ENCODE results near the gene BAZ1B.
"Not testable (repeated sequence)": the region's sequence is repeated elsewhere in the genome, so short reads cannot be mapped to it uniquely, and the experiment has no call there.

BAZ1B gene

DNA sequence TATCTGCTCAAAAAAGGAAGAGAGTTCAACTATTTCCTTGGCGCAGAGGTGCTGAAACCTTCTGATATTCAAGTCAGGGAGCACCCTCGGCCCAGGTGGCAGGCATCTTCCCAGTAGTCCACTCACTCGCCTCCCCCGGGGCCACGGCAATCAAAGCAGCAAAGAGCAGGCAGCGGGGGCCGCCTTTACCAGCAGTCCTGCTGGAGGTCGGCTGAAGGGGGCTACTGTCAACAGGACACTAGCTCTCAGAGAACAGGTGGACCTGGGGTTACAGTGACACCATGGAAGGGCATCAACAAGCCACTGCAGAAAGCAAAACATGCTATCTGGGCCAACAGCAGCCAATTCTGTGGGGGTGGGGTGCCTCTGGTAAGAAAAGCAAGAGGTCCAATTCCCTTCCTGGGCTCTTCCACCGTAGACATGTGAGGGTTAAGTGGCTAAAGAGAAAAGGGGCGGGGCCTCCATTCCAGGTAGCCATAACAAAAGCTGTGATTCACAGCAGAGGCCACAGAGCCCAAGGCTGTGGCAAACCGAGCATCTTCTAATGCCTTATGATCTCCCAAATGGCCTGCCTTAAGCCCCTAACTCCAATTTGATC, 79.1 kb downstream of the BAZ1B start:
- no peak for DNase-seq

DNA sequence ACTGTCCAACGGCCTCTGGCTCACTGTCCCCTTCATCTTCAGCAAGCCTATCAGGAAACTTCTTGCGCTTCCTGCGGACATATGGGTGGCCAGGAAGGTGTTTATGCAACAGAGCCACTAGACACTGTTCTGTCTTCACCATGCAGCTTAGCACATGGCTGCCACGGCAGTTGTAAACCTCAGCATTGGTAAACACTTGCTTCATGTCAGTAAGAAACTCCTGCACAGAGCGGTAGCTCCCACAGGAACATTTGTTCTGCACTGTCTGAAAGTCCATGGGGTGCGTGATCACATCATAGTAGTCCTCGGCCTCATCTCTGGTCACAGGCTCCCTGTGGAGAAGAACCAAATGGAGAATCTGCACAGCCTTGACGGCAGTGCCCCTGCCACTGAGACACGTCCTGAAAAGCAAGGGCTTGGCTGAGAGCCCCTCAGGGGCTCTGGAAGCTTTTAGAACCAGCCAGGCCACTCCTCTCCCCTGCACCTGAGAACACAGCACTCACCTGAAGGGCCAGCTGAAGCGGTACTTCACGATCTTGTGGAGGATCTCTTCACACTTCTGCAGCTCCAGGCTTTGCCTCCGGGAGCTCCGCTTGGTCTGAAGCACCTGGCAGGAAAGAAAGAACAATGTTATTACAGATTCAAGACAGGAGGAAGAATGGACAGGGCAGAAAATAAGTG, 79.7 kb downstream of the BAZ1B start:
- no peak for DNase-seq

DNA sequence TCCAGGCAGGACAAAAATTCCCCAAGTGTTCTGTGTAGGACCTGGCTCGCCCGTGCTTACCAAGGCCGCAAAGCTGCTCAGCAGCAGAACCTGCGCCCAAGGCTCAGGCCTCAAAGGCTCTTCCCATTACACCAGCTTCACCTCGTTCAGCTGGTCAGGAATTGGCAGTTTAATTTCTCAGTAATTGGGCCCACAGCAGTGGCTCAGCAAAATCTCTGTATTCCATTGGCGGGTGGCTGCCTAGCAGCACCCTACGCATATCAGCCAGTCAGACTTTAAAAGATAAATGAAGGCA, 82.7 kb downstream of the BAZ1B start:
- no peak for DNase-seq

DNA sequence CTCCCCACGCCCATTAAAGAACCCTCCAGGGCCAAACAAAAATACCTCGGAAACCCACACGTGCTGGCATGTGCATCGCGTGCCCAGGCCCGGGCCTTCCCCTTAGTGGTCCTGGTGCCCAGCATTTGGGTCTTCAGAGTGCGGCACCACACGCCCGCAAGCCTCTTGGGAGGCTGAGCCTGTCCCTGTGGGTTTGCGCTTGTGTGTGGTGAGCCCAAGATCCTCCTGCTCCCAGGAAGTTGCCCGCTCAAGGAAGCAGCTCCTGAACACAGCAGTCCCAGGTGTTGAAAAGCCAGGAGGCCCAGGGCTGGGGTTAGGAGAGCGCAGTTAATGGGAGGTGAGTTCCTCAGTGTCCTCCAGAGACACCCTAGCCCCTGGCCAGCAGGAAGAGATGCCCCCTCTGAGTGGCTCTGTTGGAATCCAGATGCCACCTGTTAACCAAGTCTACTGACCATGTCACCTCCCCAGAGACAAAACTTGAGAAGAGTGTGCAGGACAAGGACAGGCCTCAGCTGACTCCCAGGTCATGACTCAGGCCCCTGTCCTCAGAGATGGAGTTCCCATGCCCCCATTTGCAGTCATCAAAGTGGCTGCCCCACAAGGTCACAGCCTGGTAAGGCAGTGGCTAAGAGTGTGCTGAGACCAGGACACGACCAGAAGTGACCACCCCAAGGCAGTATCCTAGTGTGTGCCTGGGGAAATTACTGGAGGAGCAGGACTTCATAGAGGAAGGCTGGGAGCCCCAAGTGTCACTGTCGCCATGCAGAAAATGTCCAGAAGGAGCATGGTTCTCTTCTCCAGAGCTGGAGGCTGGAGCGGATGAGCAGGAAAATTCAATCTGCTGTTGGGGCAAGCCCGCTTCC, 83.3 kb downstream of the BAZ1B start:
- DNase-seq, result no peak

DNA sequence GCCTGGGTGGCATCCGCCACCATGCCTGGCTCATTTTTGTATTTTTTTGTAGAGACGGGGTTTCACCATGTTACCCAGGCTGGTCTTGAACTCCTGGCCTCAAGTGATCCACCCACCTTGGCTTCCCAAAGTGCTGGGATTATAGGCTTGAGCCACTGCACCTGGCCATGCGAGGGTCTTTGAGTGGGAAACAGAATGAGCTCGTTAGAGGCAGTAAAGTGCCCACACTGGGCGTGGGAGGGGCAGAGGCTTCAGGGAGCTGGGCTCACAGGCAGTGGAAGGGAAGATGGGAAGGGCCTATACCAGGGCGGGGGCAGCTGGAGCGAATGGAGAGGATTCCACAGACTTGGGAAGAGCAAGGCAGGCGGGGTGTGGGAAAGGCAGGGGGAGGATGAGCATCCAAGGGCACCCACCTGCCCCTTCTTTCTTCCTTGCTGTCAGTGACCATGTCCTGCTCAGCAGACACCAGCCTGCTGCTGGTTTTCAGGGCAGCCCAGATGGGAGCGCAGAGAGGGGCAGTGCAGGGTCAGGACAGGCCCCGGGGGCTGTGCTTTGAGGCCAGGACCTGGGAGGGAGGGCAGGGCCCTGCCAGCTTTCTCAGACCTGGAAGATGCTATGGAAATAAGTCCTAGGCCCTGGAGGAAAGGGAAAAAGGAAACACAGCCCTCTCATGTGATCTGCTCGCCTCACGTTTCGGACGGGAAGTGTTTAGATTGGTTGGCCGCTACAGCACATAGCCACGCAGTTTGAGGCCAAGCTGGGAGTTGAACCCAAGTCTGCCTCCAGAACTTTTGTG, 84.3 kb downstream of the BAZ1B start:
- no peak for DNase-seq

DNA sequence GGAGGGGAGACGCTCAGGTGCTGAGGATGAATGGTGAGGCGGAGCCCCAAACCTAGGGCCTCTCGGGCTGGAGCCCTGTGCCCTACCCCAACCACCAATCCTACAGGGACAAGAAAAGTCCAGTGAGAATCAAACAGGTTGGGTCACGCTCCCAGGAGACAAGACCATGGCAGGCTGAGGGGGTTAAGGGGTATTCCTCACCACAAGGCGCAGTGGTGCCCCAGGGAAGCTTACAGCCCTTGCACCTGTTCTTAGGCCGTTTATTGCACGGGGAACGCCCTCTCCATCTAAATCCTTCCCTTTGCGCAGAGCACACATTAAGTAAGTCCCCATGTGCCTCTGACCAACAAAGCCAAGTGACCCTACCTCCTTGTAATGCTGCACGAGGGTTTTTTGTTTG, 85.0 kb downstream of the BAZ1B start:
- no peak for DNase-seq

DNA sequence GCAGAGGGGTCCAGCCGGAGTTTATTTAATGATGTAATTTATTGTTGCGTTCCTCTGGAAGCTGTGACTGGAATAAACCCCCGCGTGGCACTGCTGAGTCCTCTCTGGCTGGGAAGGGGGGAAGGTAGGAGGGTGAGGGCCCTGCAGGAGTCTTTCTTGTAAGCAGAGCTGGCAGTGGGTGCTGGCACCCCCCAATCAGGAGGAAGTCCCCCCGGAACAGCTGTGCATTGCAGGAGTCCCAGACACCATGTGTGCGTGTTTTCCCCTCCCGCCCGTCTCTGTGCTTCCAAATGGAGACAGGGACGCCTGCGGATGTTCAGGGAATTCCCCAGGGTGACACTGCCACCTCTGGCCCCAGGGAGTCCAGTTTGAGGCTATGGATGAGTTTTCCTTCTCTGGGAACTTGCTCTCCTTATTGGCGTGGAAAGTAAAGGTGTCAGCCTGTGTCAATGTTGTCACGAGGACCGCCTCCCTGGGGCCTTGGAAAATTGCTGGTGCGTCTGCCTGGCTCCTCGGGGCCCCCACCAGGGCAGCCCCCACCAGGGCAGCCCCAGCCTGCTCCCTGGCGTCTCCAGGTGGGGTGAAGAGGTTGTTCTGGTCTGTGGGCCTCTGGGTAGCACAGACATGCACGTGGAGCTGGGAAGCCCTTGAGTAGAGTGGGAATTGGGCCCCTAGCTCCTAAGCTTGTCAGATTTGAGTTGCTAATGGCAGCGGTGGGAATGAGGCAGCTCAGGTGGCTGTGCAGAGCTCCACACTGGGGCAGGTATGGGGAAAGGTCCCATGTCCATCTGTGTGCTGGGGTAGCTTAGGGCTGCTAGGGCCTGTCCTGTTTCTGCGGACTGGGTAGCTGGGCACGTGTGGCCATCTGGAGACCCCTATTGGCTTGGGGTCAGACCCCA, 85.8 kb downstream of the BAZ1B start:
- DNase-seq, result no peak

DNA sequence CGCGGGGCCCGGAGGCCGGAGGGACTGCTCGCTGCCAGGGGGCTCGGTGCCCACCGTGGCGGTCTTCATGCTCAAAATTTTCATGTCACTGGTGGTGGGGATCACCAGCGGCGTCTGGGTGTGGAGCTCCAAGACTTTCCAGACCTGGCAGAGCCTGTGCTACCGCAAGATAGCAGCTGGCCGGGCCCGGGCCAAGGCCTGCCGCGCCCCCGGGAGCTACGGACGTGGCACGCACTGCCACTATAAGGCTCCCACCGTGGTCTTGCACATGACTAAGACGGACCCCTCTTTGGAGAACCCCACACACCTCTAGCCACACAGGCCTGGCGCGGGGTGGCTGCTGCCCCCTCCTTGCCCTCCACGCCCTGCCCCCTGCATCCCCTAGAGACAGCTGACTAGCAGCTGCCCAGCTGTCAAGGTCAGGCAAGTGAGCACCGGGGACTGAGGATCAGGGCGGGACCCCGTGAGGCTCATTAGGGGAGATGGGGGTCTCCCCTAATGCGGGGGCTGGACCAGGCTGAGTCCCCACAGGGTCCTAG, 86.6 kb downstream of the BAZ1B start:
- no peak for DNase-seq

DNA sequence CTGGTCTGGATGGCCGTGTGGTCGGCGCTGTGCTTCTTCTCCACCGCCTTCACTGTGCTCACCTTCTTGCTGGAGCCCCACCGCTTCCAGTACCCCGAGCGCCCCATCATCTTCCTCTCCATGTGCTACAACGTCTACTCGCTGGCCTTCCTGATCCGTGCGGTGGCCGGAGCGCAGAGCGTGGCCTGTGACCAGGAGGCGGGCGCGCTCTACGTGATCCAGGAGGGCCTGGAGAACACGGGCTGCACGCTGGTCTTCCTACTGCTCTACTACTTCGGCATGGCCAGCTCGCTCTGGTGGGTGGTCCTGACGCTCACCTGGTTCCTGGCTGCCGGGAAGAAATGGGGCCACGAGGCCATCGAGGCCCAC, 87.4 kb downstream of the BAZ1B start:
- DNase-seq, result no peak

DNA sequence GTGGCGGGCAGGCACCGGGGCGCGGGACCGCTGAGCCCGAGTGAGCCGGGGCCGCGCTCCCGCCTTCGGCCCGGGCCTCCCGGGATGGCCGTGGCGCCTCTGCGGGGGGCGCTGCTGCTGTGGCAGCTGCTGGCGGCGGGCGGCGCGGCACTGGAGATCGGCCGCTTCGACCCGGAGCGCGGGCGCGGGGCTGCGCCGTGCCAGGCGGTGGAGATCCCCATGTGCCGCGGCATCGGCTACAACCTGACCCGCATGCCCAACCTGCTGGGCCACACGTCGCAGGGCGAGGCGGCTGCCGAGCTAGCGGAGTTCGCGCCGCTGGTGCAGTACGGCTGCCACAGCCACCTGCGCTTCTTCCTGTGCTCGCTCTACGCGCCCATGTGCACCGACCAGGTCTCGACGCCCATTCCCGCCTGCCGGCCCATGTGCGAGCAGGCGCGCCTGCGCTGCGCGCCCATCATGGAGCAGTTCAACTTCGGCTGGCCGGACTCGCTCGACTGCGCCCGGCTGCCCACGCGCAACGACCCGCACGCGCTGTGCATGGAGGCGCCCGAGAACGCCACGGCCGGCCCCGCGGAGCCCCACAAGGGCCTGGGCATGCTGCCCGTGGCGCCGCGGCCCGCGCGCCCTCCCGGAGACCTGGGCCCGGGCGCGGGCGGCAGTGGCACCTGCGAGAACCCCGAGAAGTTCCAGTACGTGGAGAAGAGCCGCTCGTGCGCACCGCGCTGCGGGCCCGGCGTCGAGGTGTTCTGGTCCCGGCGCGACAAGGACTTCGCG, 88.0 kb downstream of the BAZ1B start:
- DNase-seq, result peak; percentile 20

DNA sequence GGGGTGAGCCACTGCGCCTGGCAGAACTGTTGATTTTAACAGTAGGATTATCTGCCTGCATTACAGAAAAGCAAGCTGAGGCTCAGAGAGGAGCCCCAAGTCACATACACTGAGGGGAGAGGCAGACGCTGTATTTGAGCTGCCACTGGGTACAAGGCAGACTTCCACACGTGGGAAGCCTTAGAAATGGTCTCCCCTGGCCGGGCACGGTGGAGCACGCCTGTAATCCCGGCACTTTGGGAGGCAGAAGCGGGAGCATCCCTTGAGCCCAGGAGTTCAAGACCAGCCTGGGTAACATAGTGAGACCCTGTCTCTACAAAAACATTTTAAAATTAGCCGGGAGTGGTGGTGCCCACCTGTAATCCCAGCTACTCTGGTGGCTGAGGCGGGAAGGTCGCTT, 89.4 kb downstream of the BAZ1B start:
- no peak for DNase-seq

DNA sequence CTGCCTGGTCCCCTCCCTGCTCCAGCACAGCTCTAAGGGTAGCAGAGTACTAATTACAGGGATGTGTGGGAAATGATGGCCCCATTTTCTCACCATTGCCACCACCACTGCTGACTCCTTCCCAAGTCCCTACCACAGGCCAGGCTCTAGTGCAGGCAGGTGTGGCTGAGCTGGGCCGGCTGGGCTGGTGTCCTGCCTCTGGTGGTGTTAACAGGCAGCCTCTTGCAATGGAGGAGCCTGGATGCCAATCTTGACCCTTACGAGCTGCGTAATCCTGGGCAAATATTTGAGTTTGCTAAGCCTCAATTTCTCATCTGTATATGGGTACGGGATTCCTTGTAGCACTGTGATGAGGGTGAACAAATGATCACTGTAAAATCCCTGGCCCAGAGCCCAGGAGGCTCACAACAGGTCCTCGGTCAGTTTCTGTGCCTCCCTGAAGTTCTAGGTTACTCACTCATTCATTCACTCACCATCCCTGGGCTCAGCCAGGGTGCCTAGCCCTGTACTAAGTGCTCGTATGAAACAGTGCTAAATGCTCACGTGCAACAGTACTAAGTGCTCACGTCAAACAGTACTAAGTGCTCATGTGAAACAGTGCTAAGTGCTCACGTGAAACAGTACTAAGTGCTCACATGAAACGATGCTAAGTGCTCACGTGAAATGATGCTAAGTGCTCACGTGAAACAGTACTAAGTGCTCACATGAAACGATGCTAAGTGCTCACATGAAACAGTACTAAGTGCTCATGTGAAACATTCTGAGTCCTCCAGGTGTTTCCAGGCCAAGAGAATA, 90.9 kb downstream of the BAZ1B start:
- DNase-seq, result no peak

DNA sequence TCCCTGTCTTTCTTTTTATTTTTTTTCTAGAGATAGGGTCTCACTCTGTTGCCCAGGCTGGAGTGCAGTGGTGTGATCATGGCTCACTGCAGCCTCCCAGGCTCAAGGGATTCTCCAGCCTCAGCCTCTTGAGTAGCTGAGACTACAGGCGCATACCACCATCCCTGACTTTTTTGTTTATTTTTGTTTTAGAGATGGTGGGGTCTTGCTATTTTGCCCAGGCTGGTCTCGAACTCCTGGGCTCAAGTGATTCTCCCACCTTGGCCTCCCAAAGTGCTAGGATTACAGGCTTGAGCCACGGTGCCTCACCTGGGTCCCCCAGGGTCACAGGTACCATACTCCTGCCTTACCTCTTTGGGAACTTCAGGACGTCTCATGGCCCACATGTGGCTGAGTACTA, 91.6 kb downstream of the BAZ1B start:
- DNase-seq, result not testable (repeated sequence)

DNA sequence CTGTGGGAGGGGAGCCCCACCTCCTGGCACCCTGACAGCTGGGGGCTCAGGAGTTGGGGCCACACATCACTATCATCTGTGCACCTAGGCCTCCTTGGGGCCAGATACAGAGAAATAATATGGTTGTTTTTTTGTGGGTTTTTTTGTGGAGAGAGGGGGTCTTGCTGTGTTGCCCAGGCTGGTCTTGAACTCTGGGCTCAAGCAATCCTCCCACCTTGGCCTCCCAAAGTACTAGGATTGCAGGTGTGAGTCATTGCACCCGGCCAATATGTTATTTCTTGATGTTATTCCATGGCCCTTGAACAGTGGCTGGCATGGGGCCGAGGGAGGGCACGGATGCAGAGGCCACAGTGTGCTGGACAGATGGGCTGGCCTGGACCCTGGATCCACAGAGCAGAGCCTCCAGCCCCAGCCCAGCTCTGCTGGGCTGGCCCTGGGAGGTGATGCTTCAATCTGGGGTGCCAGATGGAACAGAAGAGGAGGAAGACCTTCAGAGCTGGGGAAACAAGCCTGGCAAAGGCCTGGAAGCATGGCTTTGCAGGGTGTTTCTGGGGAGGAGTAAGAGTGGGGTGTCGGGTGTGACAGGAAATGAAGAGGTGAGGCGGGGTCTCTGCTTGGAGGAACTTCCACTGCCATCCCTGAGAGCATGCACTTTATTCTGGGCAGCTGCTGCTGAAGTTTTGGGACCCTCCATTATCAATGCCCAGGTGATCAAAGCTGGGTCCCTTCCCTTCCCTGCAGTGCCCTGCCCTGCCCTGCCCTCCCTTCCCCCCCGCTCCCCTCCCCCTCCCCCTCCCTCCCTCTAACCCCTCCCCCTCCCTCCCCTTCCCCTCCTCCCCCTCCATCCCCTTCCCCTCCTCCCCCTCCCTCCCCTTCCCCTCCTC, 92.2 kb downstream of the BAZ1B start:
- no peak for DNase-seq

DNA sequence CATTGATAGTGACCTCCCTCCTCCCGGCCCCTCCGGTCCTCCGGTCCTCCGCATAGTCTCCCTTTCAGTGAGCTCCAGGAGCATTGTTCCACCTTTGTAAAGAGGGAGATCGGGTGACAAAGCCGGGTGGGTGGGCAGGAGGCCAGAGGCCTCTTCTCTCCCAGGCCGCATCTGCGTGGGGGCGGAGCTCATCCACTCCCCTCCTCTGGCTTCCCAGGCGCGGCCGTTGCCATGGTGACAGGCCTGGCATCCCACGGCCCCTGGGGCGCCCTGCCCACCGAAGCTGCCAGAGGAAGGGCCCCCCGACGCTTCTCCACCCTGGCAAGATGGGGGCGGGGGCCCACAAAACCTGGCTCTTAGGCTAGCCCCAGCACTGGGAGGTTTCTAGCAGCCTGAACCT, 92.9 kb downstream of the BAZ1B start:
- no peak for DNase-seq

DNA sequence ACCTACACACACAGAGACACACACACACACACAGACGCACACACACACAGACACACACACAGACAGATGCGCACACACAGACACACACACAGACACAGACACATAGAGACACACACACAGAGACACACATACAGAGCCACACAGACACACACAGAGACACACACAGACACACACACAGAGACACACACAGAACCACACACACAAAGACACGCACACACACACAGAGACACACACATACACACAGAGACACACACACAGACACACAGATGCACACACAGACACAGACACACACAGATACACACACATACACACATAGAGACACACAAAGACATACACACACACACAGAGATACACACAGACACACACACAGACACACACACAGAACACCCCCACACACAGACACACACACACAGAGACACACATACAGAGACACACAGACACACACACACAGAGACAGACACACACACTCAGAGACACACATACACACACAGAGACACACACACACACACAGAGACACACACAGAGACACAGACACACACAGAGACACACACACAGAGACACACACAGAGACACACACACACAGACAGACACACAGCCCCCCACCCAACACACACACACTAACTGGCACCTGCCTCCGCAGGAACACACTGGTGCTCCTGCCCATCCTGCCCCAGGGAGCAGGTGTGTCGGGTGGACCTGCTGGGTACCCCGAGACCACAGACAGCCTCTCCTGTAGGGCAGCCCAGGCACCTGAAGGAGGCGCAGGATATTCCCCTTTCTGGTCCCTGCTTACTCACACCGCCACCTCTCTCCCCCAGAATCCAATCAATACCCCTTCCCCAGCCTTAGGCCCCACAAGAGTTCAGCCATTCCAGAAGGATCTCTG, 93.9 kb downstream of the BAZ1B start:
- DNase-seq, result no peak

DNA sequence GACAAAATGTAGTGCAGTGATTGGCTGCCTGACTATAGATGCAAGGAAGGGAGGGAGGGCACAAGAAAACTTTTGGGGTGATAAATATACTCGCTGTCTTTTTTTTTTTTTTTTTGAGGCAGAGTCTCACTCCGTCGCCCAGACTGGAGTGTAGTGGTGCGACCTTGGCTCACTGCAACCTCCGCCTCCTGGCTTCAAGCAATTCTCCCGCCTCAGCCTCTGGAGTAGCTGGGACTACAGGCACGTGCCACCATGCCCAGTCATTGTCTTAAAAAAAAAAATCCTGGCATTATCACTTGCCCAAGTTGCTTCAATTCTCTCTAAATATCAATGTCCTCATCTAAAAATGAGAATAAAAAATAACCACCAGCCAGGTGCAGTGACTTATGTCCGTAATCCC, 96.1 kb downstream of the BAZ1B start:
- no peak for DNase-seq

DNA sequence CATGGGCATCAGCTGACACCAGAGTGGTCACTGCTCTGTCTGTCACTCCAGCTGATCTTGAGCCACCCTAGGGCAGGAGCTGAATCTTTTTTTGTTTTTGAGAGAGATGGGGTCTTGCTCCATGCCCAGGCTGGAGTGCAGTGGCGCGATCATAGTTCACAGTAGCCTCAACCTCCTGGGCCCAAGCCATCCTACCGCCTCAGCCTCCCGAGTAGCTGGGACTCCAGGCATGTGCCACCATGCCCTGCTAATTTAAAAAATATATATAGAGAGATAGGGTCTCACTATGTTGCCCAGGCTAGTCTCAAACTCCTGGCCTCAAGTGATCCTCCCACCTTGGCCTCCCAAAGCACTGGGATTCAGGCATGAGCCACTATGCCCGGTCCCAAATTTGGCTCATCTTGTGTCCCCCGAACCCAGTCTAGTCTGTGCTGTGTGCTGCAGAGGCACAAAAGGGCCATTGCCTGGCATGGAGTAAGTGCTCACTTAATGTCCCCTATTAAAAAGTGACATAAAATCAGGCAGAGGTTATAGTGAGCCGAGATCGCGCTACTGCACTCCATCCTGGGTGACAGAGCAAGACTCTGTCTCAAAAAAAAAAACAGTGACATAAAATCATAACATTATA, 96.6 kb downstream of the BAZ1B start:
- no peak for DNase-seq
